Liver (tissue), 3 donors: ENCODE data around the gene P3H2.

Experiments
- ATF3 ChIP-seq: IDR thresholded peaks from 2 replicates; pipeline ENCODE4 v1.6.1; 2016; ENCODE audit warnings: antibody characterized with exemption
- CTCF ChIP-seq: fragments of 150-350 bp; IDR thresholded peaks from 2 replicates; pipeline ENCODE4 v1.5.1; 2017; ENCODE audit warnings: improper control_type of control experiment, low read depth, low read length; ENCODE audit not compliant: missing input control
- FOXA1 ChIP-seq: IDR thresholded peaks from 2 replicates; pipeline ENCODE4 v1.6.1; 2016; ENCODE audit warnings: antibody characterized with exemption
- MAX ChIP-seq: IDR thresholded peaks from 2 replicates; pipeline ENCODE4 v1.6.1; 2016; ENCODE audit warnings: antibody characterized with exemption
- REST ChIP-seq: IDR thresholded peaks from 2 replicates; pipeline ENCODE4 v1.6.1; 2016; ENCODE audit warnings: antibody characterized with exemption, mild to moderate bottlenecking
- TAF1 ChIP-seq: conservative IDR thresholded peaks from 2 replicates; pipeline ENCODE4 v1.6.1; 2016; ENCODE audit warnings: antibody characterized with exemption, mild to moderate bottlenecking
- YY1 ChIP-seq: IDR thresholded peaks from 2 replicates; pipeline ENCODE4 v1.6.1; 2016; ENCODE audit warnings: antibody characterized with exemption, mild to moderate bottlenecking
- ZBTB33 ChIP-seq: IDR thresholded peaks from 2 replicates; pipeline ENCODE4 v1.6.1; 2016; ENCODE audit warnings: antibody characterized with exemption
- donor health status: healthy.
- donor health status: healthy.

GRCh38 chr3:190158261-190158660, 37.6 kb upstream of the P3H2 start:
- TF ChIP-seq CTCF: no peak
- TF ChIP-seq ATF3: no peak
- TF ChIP-seq REST: no peak
- no peak for TF ChIP-seq TAF1
- no peak for TF ChIP-seq YY1
- TF ChIP-seq ZBTB33: no peak
- TF ChIP-seq FOXA1: no peak
- TF ChIP-seq MAX: no peak
